GM23338 (cell line): ENCODE data around the gene PPIF. TPM values are rescaled to one million over a fixed set of nuclear protein-coding genes. Genes with fewer than 3 reads are reported as not detected.

Source experiments
- ATAC-seq: fragments of 200-7000 bp; cut with Tn5 transposase; 3 replicates; pipeline ENCODE4 v1.9.1; 2020
- DNase-seq: peaks from one replicate; pipeline ENCODE4 v3.0.0-alpha.2; 2015; ENCODE audit warnings: low spot score
- H2AFZ ChIP-seq: fragments of 200-600 bp; sonication (generic); 2 replicates; pipeline ENCODE4 v1.8.0; 2016; ENCODE audit warnings: antibody characterized with exemption, mild to moderate bottlenecking, moderate library complexity
- H3F3A ChIP-seq: fragments of 200-600 bp; sonication (generic); replicated peaks from 2 replicates; pipeline ENCODE4 v1.8.0; 2017; ENCODE audit warnings: antibody characterized with exemption, mixed run types, low read depth
- H3K27ac ChIP-seq: fragments of 200-600 bp; sonication (generic); 2 replicates; pipeline ENCODE4 v1.6.1; 2016; ENCODE audit warnings: low read depth
- H3K27me3 ChIP-seq: fragments of 200-600 bp; sonication (generic); 2 replicates; pipeline ENCODE4 v1.8.0; 2016; ENCODE audit warnings: mild to moderate bottlenecking, mixed run types, moderate library complexity; ENCODE audit not compliant: insufficient read depth
- H3K36me3 ChIP-seq: fragments of 200-600 bp; sonication (generic); 2 replicates; pipeline ENCODE4 v1.8.0; 2016; ENCODE audit warnings: mild to moderate bottlenecking; ENCODE audit not compliant: insufficient read depth
- H3K4me1 ChIP-seq: fragments of 200-600 bp; sonication (generic); 2 replicates; pipeline ENCODE4 v1.8.0; 2016; ENCODE audit warnings: mild to moderate bottlenecking, moderate library complexity; ENCODE audit not compliant: insufficient read depth
- H3K4me2 ChIP-seq: fragments of 200-600 bp; sonication (generic); 2 replicates; pipeline ENCODE4 v1.7.1; 2017; ENCODE audit warnings: mixed run types
- H3K4me3 ChIP-seq: fragments of 200-600 bp; sonication (generic); 2 replicates; pipeline ENCODE4 v1.6.1; 2016; ENCODE audit warnings: mixed run types
- H3K79me2 ChIP-seq: fragments of 200-600 bp; sonication (generic); replicated peaks from 2 replicates; pipeline ENCODE4 v1.8.0; 2017; ENCODE audit warnings: mild to moderate bottlenecking; ENCODE audit not compliant: insufficient read depth
- H3K9me2 ChIP-seq: fragments of 200-600 bp; sonication (generic); 2 replicates; pipeline ENCODE4 v1.8.0; 2017; ENCODE audit not compliant: insufficient read depth
- H4K20me1 ChIP-seq: fragments of 200-600 bp; sonication (generic); replicated peaks from 2 replicates; pipeline ENCODE4 v1.8.0; 2017; ENCODE audit warnings: mild to moderate bottlenecking; ENCODE audit not compliant: insufficient read depth
- H3K27ac Mint-ChIP-seq: 2 replicates; pipeline ENCODE4 v1.8.0; 2020; ENCODE audit warnings: inconsistent platforms, mild to moderate bottlenecking, moderate library complexity, mixed read lengths
- H3K27me3 Mint-ChIP-seq: 3 replicates; pipeline ENCODE4 v1.8.0; 2022; ENCODE audit warnings: low read depth, mild to moderate bottlenecking, moderate library complexity, mixed read lengths, inconsistent platforms; ENCODE audit not compliant: insufficient read depth, poor library complexity
- H3K36me3 Mint-ChIP-seq: 3 replicates; pipeline ENCODE4 v1.8.0; 2021; ENCODE audit warnings: low read depth, mild to moderate bottlenecking, inconsistent platforms, moderate library complexity, mixed read lengths
- H3K4me1 Mint-ChIP-seq: 3 replicates; pipeline ENCODE4 v1.8.0; 2020; ENCODE audit warnings: mild to moderate bottlenecking, inconsistent platforms, mixed read lengths
- H3K4me3 Mint-ChIP-seq: 3 replicates; pipeline ENCODE4 v1.8.0; 2021; ENCODE audit warnings: moderate library complexity, mild to moderate bottlenecking, inconsistent platforms, mixed read lengths
- H3K9me3 Mint-ChIP-seq: 3 replicates; pipeline ENCODE4 v1.8.0; 2020; ENCODE audit warnings: moderate library complexity, mild to moderate bottlenecking, inconsistent platforms, mixed read lengths
- CREB1 ChIP-seq: fragments of 250-450 bp; sonication (Bioruptor Pico); IDR thresholded peaks from 2 replicates; pipeline ENCODE4 v1.5.0; 2020; ENCODE audit warnings: low read depth, mild to moderate bottlenecking, moderate library complexity
- EZH2 ChIP-seq: fragments of 200-600 bp; sonication (generic); IDR thresholded peaks from one replicate; pipeline ENCODE4 v1.8.0; 2017; ENCODE audit warnings: antibody characterized with exemption, mild to moderate bottlenecking, low read depth; ENCODE audit not compliant: unreplicated experiment
- EZH2phosphoT487 ChIP-seq: fragments of 200-600 bp; sonication (generic); IDR thresholded peaks from one replicate; pipeline ENCODE4 v1.8.1; 2018; ENCODE audit warnings: antibody characterized with exemption; ENCODE audit not compliant: unreplicated experiment
- JUNB ChIP-seq: IDR thresholded peaks from one replicate; pipeline ENCODE4 v1.6.1; 2016; ENCODE audit warnings: antibody characterized with exemption; ENCODE audit not compliant: unreplicated experiment
- NANOG ChIP-seq: IDR thresholded peaks from 2 replicates; pipeline ENCODE4 v1.6.1; 2016; ENCODE audit warnings: antibody characterized with exemption, borderline replicate concordance
- POLR2AphosphoS5 ChIP-seq: IDR thresholded peaks from 2 replicates; pipeline ENCODE4 v1.6.1; 2016; ENCODE audit warnings: antibody characterized with exemption, low read depth
- STAT1 ChIP-seq: IDR thresholded peaks from one replicate; pipeline ENCODE4 v1.6.1; 2016; ENCODE audit warnings: antibody characterized with exemption; ENCODE audit not compliant: unreplicated experiment
- ZNF114 ChIP-seq: fragments of 250-450 bp; sonication (Bioruptor Pico); IDR thresholded peaks from 2 replicates; pipeline ENCODE4 v1.5.0; 2020; ENCODE audit warnings: mild to moderate bottlenecking, moderate library complexity
- ZNF331 ChIP-seq: fragments of 250-450 bp; sonication (Bioruptor Pico); IDR thresholded peaks from 2 replicates; pipeline ENCODE4 v1.5.0; 2020; ENCODE audit warnings: low read depth, mild to moderate bottlenecking, moderate library complexity
- ZNF462 ChIP-seq: fragments of 250-450 bp; sonication (Bioruptor Pico); IDR thresholded peaks from 2 replicates; pipeline ENCODE4 v1.5.0; 2020; ENCODE audit warnings: mild to moderate bottlenecking, moderate library complexity
- polyA plus RNA-seq: library from polyadenylated mRNA; unstranded; fragments of >200 nt; fragmentation: Nextera tagmentation; extraction: Ambion mirVana; gene quantifications from 2 replicates; pipeline ENCODE4 v1.2.1, GENCODE V29; 2016
- total RNA-seq: library from RNA; depleted of rRNA; stranded (reverse); fragments of >200 nt; shearing (Covaris generic); gene quantifications from 2 replicates; pipeline ENCODE4 v1.2.3, GENCODE V29; 2014

Gene PPIF
- total and polyA plus RNA-seq, 2 experiments from 2014 or later, result 32.1 to 43.6 TPM

GRCh38 chr10:79331226-79331625 is 16.0 kb upstream of the PPIF start (continued):
- no peak for TF ChIP-seq ZNF462
- TF ChIP-seq EZH2, result no peak
- TF ChIP-seq EZH2phosphoT487, result no peak
- TF ChIP-seq ZNF331 (CRISPR knock-in tag), result no peak

DNA sequence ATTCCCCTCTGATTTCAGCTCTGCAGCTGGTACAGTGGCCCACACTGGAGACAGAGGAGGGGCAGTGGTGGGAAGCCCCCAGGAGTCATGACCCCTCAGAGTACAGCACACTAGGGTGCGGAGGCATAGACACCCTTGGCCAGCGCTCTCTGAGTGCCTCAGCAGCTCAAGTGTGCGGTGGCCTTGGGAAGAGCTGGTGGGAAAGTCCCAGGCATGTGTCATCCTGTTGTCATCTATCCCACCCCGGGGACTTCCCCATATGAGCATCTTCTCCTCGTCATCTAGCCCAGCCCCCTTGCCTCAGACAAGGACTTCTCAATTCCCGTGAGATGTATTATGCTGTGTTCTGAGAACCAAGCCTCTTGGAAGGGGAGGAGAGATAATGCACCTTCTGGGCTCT is 15.6 kb upstream of the PPIF start:
- Mint-ChIP-seq H3K27me3 (peaks cover 10% of the 10 kb centered on the region), H3K9me3 (peaks cover 4% of the 10 kb centered on the region; the same call in 2 of the 3 replicates), H3K4me3 (no peak overlapping the region), H3K36me3 (no peaks in the 10 kb centered on the region), H3K4me1 (peaks cover 5% of the 10 kb centered on the region; the same call in 2 of the 3 replicates), H3K27ac (no peak overlapping the region)
- no peaks in the 10 kb centered on the region for H3K27me3 ChIP-seq
- H3K27ac ChIP-seq, result no peak overlapping the region
- no peak overlapping the region for H3K4me3 ChIP-seq
- no peak for TF ChIP-seq STAT1
- TF ChIP-seq POLR2AphosphoS5, result no peak
- TF ChIP-seq EZH2, result no peak
- no peak for TF ChIP-seq ZNF462
- TF ChIP-seq CREB1, result no peak
- no peak for TF ChIP-seq NANOG
- TF ChIP-seq ZNF331 (CRISPR knock-in tag), result no peak
- TF ChIP-seq JUNB, result no peak
- no peak for TF ChIP-seq ZNF114 (CRISPR knock-in tag)
- no peaks in the 10 kb centered on the region for H3K79me2 ChIP-seq
- H2AFZ ChIP-seq, result no peak overlapping the region
- no peaks in the 10 kb centered on the region for H3K36me3 ChIP-seq
- DNase-seq (no peak), ATAC-seq (no peak)
- H3K4me2 ChIP-seq, result no peak overlapping the region
- H3F3A ChIP-seq, result no peaks in the 10 kb centered on the region
- no peaks in the 10 kb centered on the region for H3K4me1 ChIP-seq
- H3K9me2 ChIP-seq, result no peaks in the 10 kb centered on the region
- H4K20me1 ChIP-seq, result no peaks in the 10 kb centered on the region
